Middle frontal gyrus (tissue), 1 donor: ENCODE data around the gene GPRC5C.

Experiments used
- DNase-seq: peaks from one replicate; pipeline ENCODE4 v3.0.0-alpha.2; 2015; ENCODE audit warnings: low spot score; ENCODE audit errors: extremely low spot score

GPRC5C gene, protein sequence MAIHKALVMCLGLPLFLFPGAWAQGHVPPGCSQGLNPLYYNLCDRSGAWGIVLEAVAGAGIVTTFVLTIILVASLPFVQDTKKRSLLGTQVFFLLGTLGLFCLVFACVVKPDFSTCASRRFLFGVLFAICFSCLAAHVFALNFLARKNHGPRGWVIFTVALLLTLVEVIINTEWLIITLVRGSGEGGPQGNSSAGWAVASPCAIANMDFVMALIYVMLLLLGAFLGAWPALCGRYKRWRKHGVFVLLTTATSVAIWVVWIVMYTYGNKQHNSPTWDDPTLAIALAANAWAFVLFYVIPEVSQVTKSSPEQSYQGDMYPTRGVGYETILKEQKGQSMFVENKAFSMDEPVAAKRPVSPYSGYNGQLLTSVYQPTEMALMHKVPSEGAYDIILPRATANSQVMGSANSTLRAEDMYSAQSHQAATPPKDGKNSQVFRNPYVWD

DNA sequence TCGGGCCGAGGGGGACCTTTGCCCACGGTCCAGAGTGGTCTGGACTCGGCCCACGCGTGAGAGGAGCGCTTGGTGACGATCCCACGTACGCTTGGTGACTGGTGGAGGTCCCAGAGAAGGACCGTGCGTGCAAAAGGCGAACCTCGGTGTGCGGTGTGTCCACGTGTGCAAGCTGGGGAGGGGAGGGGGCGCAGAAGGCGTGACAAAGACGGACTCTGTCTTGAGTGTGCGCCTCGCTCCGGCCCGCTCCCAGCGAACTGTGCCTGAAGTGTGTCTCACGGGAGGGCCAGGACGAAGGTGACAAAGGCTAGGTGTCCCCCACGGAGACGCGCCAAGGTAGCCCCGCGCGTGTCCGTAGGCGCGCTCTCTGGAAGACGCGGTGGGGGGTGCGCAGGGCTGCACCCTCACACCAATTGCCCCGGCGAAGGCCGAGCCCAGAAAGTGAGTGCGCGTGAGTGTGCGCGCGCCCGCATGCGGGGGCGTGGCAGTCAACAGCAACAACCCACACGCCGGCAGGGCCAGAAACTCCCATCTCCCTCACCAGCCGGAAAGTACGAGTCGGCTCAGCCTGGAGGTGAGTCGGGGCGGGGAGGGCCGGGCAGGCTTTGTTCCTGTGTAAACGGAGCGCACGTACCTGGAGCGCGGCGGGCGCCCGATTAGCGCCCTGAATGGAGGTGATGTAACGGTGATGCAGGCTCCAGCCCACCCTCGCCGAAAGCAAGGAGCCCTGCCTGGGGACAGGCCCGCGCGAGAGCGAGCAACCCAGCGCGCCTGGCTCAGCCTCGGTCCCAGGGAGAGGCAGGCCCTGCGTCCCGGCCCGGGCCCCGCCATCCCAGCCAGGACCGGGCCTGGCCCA, at the start of gene GPRC5C:
GPRC5C (plus strand) TSS at position 521 of the 856 bp plus-strand sequence. CDS start 7,689 bp downstream, outside the sequence.
- no peak for DNase-seq

DNA sequence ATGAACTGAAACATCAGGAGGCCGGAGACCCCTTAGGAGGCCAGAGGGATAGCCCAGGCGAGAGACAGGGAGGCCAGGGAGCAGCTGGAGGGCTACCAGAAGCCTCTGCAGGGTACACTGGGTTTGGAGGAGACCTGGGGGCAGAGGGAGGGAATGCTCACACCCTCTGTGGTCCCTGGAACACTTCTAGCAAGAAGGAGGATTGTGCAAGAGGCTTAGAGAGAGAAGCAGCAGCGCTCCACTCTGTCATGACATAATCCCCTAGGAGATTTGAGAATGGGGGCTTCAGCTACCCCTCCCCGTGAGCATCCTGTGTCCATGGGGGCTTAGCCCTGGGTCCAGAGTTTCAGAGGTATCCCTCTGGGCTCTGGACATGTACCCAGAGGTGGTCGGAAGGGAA, 48.7 kb upstream of the GPRC5C start:
- no peak for DNase-seq

DNA sequence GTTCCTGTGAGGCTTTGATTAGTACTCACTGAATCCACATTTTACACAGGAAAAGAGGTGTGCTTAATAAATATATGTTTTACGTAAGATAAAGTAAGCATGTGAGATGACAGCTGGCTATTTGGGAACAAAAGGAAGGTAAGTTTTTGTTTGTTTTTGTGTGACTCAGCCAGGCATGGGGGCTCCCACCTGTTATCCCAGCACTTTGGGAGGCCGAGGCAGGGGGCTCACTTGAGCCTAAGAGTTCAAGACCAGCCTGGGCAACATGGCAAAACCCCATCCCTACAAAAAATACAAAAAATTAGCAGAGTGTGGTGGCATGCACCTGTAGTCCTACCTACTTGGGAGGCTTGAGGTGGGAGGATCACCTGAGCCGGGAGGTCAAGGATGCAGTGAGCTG, 46.7 kb upstream of the GPRC5C start:
- DNase-seq = no peak

DNA sequence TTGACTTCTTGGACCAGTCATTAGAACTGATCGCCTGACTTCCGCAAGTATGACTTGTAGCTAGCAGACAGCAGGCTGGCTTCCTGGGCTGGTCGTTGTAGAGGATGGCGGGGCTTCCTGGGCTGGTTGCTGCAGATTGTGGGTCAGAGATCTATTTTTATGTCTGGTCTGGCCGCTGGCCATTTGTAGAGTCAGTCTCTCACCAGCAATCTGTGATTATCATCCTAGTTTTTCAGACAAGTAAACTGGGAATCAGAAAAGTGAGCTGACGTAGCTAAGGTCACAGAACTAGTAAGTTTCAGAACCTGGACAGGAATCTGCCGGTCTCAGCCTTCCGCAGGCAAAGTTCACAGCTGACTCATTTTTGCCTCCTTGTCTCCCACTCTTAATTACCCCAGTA, 45.5 kb upstream of the GPRC5C start:
- no peak for DNase-seq

DNA sequence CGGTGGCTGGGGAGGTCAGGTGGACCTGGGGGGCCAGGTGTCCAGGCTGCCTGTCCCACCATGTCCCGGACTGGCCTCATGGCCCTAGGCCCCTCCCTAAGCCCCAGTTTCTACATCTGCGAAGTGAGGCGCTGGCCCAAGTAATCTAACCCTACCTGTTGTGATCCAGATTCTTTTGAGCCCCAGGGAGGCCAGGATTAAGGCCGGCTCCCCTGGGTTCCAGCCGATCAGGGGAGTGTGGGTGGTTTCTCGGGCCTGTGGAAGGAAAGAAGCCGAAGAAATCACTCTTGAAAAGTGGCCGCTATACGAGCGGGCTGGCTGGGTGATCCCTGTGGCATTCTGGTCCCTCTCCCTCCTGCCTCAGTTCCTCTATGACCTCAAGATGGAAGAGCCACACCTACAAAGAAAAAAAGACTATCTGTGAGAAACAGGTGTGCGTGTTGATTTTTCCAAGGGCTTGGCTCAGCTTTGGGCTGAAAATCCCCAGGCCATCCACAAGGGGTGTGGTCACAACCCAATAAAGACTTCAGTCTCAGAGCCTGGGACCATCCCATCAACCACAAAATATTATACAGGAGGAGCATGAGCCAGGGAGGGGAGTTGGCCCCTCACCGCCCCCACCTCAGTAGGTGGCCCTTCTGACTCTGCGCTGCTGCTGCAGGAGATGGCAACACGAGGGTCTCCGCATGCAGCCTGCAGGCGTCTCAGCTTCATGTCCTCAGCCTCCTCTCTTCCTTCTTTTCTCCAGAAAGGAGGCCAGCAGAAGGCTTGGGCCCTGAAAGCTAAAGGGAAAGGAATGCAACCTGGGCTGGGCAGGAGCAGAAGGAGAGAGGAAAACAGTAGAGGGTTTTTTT, 44.3 kb upstream of the GPRC5C start:
- DNase-seq = no peak

DNA sequence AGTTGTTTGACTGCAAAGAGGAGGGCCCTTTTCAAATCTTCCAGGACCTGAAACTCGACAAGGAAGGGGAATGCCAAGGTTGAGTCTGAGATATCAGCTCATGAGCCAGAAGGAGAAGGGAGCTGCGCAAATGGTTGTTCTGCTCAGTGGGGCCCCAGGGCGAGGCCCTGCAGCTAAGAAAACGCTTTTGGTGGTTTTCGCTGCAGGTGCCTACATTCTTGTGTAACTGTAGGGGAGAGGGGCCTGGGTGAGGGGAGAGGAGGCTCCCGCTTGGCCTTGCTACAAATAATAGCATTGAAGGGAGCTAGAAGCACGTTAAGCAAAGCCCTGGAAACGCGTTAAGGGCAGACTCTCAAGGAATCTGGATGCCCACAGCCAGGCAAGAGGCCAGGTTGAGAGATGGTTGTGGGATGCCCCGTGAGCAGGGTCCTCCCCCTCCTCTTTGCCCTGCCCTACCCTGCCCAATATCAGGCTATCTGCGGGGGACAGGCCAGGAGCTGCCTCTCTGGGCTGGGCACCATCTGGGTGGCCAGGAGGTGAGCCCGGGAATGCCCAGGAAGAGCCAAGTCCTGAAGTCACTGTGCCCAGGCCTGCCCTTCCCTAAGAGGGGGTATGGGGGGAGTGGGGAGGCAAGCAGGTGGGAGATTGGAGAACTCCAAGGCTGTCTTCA, 42.7 kb upstream of the GPRC5C start:
- no peak for DNase-seq

DNA sequence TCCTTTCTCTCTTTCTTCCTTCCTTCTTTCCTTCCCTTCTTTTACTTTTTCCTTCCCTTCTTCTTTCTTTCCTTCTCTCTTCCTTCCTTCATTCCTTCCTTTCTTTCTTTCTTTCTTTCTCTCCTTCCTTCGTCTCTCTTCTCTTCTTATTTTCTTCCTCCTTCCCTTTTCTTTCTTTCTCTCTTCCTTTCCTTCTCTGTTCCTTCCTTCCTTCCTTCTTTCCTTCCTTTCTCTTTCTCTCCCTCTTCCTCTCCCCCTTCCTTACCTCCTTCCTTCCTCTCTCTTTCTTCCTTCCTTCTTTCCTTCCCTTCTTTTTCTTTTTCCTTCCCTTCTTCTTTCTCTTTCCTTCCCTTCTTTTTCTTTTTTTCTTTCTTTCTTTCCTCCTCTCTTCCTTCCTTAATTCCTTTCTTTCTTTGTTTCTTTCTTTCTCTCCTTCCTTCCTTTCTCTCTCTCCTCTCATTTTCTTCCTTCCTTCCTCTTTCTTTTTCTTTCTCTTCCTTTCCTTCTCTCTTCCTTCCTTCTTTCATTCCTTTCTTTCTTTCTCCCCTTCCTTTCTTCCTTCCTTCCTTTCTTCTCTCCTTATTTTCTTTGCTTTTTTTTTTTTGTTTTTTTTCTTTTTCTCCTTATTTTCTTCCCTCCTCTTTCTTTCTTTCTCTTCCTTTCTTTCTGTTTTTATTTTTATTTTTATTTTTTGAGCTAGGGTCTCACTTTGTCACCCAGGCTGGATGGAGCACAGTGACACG, 41.8 kb upstream of the GPRC5C start:
- no peak for DNase-seq

DNA sequence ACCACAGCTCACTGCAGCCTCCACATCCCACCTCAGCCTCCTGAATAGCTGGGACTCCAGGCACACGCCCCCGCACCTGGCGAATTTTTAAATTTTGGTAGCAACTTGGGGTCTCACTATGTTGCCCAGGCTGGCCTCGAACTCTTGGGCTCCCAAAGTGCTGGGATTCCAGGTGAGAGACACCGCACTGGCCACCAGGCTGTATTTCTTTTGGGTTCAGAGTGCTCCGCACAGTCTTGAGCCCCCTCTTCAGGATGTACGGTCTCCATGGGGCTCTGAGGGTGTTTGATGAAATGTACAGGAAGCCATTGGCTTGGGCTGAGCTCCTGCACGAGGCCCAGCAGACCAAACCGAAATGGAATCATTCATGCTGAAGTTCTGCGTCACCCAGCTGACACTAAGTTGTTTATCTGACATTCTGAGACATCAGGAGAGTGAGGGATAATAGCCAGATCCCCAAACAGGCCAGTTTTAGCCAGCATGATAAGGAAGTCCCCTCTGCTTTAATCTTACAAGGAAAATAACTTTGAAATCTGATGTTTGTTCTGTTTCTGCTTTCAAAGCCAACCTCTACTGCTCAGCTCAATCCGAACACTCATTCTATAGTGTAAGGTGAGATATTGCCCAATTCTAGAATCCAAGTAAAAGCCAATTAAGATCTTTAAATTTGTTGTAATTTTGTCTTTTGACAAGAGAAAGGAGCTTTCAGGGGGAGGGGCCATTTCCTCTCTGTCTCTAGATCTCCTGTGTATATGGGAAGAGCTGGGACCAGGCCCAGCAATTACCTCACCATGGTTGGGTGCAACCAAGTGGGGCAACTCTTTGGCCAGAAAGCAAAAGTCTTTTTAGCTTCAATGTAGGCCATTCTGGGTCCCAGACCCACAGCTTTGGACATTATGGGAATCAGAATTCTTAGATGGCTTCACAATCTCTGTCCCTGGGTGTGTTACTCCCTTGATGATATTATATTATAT, 40.9 kb upstream of the GPRC5C start:
- no peak for DNase-seq

DNA sequence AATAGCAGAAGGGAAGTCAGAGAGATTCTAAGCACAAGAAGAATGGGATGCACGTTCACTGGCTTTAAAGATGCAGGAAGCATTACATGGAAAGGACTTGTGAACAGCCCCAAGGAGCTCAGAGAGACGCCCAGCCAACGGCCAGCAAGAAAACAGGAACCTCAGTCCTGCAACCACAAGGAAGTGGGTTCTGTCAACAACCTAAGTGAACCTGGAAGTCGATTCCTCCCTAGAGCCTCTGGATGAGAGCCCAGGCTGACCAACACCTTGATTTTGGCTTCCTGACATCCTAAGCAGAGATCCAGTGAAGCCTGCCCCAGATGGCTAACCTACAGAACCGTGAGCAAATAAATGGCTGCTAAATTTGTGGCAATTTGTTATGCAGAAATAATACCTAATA, 40.1 kb upstream of the GPRC5C start:
- DNase-seq = no peak

DNA sequence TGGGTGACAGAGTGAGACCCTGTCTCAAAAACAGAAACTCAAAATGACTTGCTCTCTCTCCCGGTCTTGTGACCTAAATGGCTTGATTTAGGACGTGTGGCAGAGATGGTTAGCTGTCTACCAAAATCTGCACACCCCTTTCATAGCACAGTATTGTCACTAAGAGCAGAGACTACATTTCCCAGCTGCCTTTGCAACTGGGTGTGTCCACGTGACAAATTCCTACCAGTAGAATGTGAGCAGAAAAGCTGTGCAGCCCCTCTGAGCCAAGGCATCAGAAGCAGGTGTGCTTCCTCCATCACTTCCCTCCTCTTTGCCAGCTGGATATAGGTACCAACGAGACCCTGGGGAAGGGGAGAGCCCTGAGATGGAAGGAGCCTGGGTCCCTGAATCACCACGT, 39.0 kb upstream of the GPRC5C start:
- no peak for DNase-seq

DNA sequence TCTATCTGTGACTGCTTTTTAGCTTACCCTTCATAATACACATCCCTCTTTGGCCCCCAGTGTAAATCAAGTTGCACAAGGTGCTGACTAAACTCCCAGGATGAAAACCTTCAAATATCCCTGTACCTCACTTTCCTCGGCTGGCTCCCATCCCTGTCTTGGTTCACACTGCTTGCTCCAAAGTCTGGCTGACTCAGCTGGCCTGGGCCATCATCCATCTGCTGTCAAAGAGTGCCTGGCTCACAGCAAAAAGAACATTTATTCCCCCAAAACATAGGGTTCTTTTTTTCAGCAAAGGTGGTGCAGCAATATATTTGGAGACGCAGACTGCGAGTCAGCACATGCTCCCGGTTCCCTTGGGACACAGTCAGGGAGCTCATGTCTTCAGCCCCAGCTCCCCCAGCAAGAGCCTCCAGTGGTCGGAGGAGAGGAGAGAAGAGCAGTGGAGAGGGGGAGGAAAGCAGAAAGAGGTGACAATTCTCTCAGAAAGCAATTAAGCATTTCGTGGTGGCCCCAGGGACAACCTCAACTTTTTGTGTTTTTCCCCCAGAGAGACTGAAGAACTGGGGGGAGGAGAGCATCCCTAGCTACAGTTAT, 38.4 kb upstream of the GPRC5C start:
- DNase-seq = no peak

DNA sequence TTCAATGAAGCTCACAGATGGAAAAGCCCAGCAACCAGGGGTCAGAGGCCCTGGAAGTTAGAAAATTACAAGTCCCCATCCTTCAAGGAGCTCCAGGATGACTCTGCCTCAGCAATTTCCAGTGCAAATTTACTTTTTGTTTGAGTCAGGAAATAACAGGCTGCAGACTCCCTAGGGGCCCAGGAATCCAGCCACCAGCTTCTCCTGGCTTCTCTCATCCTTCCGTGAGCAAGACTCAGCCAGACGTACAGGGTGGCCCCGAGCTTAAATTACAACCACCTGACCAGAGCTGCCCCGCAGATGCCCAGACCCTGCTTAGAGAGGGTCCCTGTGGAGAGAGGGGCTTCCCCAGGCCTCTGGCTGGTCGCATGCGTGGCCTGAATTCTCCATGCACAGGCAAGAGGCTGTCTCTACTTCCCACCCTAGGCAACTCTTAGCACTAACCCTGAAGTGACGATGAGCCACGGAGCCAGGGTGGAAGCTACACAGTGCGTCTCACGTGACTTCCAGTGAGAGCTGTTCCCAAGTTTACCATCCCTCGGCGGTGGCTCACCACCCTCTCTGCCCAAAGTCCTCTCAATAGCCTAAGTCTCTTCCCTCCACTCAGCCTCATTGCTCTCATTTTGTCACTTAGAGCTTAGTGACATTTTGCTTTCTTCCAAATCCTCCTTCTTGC, 37.5 kb upstream of the GPRC5C start:
- no peak for DNase-seq

DNA sequence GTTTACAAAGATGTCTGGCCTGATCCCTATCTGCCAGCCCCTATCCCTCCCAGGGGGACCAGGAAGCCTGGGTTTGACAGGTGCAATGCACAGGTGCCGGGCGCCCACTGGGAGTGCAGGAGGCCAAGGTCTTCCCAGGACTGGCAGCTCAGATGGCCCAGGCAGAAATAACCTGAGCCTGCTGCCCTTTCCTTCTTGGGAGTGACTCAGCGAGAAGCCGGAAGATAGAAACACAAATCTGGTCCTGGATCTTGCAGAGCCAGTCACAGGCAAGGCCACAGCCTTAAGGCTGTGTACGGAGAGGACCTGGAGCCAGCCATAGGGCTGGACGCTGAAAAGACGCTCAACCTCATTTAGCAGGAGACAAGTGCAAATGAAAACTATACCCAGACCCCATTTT, 36.9 kb upstream of the GPRC5C start:
- no peak for DNase-seq

DNA sequence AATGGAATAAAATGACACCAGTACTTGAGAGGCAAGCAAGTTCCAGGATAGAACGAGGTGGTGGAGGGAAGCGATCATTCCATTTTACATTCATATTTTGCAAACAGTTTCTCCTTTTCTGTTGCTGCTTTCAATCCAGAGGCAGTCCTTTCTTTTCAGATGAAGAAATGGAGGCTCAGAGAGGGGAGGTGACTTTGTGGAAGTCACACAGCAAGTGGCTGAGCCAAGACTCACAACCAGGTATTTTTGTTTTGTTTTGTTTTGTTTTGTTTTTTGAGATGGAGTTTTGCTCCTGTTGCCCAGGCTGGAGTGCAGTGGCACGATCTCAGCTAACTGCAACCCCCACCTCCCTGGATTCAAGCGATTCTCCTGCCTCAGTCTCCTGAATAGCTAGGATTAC, 35.3 kb upstream of the GPRC5C start:
- DNase-seq = no peak

DNA sequence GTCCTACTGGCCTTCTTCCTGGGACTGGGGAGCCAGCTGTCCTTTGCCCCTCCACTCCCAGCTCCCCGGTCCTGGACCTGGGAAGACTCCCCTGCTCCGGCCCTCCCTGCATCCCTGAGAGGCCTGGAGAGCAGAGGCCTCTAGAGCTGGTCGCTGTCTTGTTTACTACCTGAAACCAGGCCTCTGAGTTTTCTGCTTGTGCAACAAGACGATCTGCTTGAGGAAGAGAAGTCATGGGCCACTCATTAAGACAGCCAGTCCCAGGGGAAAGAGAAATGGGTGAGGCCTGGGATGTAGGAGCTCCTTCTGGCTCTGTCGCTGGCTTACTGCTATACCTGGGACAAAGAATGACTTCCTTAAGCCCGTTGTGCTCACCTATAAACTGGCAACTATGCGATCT, 29.8 kb upstream of the GPRC5C start:
- no peak for DNase-seq

DNA sequence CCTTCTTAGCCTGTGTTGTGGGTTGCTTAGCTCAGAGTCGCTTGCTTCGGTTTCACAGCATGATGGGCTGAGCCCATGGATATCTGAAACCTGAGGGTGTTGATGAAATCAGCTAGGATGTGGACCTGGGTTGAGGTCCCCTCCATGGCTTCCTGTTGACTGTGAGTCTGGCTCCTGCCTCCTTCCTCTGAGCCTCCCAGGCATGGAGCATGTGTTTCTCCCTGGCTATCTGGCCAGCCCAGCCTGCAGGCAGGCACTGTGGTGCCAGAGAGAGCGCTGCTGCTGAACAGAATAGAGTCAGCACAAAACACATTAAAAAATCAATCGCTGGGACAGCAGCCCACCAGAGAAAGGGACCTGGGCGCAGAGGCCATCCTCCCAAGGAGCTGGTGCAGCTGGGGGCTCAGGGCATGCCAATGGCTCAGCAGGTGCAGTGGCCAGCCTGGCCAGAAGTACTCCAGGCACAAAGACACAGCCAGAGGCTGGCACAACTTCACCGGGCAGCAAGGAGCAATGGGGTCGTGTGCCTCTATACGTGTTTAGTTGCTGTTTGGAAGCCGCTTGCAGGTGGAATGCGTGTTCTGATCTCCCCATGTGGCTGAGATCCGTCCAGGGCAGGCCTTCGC, 28.3 kb upstream of the GPRC5C start:
- no peak for DNase-seq

DNA sequence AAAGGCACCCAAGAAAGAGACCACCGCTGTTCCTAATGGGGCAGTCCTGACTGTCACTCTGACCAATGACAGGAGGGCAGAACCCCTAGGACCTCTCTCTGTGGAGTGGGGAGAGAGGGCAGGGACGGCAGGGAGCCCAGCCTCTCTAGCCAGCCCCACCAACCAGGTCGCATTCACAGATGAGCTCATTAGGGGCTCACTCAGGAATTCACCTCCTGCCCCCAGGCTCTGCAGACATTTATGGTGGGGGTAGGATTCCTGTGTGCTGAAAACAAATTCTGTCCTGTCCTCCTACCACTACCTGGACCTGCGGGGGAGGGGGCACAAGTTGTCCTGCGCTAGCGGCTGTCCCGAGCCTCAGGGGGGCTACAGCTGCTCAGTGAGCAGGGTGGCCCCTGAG, 27.7 kb upstream of the GPRC5C start:
- DNase-seq = no peak

DNA sequence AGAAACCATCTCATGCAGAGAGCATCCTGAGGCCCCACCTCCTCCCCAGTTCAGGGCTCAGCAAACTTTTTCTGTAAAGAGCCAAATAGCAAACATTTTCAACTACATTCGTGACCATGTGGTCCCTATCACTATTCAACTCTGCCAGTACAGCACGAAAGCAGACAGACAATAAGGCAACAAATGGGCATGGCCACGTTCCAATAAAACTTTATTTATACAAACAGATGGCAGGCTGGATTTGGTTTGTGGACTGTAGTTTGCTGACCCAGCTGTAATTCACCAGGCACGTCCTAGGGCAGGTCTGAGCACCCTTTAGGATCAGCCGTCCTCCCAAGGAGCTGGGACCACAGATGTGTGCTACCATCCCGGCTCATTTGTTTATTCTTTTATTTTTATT, 27.1 kb upstream of the GPRC5C start:
- DNase-seq = no peak
